ENCODE results near the gene LEFTY2.

The LEFTY2 gene

GRCh38 chr1:225918280-225918679 is 22.7 kb downstream of the LEFTY2 start:
- no peak overlapping the region for H3K27ac ChIP-seq (replicated peaks)

GRCh38 chr1:225917536-225917935 is 23.5 kb downstream of the LEFTY2 start:
- no peaks in the 10 kb centered on the region for H3K27me3 ChIP-seq (ENCODE audit: insufficient read depth, poor library complexity, severe bottlenecking)
- no peak overlapping the region for H3K4me3 ChIP-seq (replicated peaks; ENCODE audit: insufficient read depth, low read length)
- no peak overlapping the region for H3K27ac ChIP-seq (replicated peaks)
- no peak for DNase-seq (ENCODE audit: low read depth in 1 of 2, low spot score in 1 of 2)
- no peak for TF ChIP-seq CTCF (IDR thresholded peaks at IDR 0.05; ENCODE audit: insufficient read depth, low read length)
- TF ChIP-seq SPI1 (IDR thresholded peaks at IDR 0.05; ENCODE audit: borderline replicate concordance, low read depth) = no peak
- TF ChIP-seq POLR2AphosphoS5 (IDR thresholded peaks at IDR 0.05; ENCODE audit: low read depth) = no peak
- TF ChIP-seq, protein P1, sequence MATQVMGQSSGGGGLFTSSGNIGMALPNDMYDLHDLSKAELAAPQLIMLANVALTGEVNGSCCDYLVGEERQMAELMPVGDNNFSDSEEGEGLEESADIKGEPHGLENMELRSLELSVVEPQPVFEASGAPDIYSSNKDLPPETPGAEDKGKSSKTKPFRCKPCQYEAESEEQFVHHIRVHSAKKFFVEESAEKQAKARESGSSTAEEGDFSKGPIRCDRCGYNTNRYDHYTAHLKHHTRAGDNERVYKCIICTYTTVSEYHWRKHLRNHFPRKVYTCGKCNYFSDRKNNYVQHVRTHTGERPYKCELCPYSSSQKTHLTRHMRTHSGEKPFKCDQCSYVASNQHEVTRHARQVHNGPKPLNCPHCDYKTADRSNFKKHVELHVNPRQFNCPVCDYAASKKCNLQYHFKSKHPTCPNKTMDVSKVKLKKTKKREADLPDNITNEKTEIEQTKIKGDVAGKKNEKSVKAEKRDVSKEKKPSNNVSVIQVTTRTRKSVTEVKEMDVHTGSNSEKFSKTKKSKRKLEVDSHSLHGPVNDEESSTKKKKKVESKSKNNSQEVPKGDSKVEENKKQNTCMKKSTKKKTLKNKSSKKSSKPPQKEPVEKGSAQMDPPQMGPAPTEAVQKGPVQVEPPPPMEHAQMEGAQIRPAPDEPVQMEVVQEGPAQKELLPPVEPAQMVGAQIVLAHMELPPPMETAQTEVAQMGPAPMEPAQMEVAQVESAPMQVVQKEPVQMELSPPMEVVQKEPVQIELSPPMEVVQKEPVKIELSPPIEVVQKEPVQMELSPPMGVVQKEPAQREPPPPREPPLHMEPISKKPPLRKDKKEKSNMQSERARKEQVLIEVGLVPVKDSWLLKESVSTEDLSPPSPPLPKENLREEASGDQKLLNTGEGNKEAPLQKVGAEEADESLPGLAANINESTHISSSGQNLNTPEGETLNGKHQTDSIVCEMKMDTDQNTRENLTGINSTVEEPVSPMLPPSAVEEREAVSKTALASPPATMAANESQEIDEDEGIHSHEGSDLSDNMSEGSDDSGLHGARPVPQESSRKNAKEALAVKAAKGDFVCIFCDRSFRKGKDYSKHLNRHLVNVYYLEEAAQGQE (IDR thresholded peaks at IDR 0.05; ENCODE audit: insufficient replicate concordance, low read depth) = no peak
- TF ChIP-seq GABPA (IDR thresholded peaks at IDR 0.05; ENCODE audit: low read depth) = no peak

More at GRCh38 chr1:225918280-225918679, 22.7 kb downstream of the LEFTY2 start:
- no peak for TF ChIP-seq POLR2AphosphoS5 (IDR thresholded peaks at IDR 0.05; ENCODE audit: low read depth)
- TF ChIP-seq GABPA (IDR thresholded peaks at IDR 0.05; ENCODE audit: low read depth) = no peak
- TF ChIP-seq, protein P1 (IDR thresholded peaks at IDR 0.05; ENCODE audit: insufficient replicate concordance, low read depth) = no peak
- no peak for TF ChIP-seq SPI1 (IDR thresholded peaks at IDR 0.05; ENCODE audit: borderline replicate concordance, low read depth)
- no peak for TF ChIP-seq CTCF (IDR thresholded peaks at IDR 0.05; ENCODE audit: insufficient read depth, low read length)
- Histone ChIP-seq H3K4me3 (replicated peaks; ENCODE audit: insufficient read depth, low read length) (no peak overlapping the region), H3K27me3 (ENCODE audit: insufficient read depth, poor library complexity, severe bottlenecking) (no peaks in the 10 kb centered on the region)
- no peak for DNase-seq (ENCODE audit: low read depth in 1 of 2, low spot score in 1 of 2)

GRCh38 chr1:225917101-225917500 is 23.9 kb downstream of the LEFTY2 start:
- no peaks in the 10 kb centered on the region for H3K27me3 ChIP-seq (ENCODE audit: insufficient read depth, poor library complexity, severe bottlenecking)
- no peak for DNase-seq (ENCODE audit: low read depth in 1 of 2, low spot score in 1 of 2)
- H3K4me3 ChIP-seq (replicated peaks; ENCODE audit: insufficient read depth, low read length) = no peak overlapping the region
- no peak overlapping the region for H3K27ac ChIP-seq (replicated peaks)
- TF ChIP-seq, protein P1 (IDR thresholded peaks at IDR 0.05; ENCODE audit: insufficient replicate concordance, low read depth) = no peak
- TF ChIP-seq GABPA (IDR thresholded peaks at IDR 0.05; ENCODE audit: low read depth) = no peak
- no peak for TF ChIP-seq CTCF (IDR thresholded peaks at IDR 0.05; ENCODE audit: insufficient read depth, low read length)
- TF ChIP-seq POLR2AphosphoS5 (IDR thresholded peaks at IDR 0.05; ENCODE audit: low read depth) = no peak
- no peak for TF ChIP-seq SPI1 (IDR thresholded peaks at IDR 0.05; ENCODE audit: borderline replicate concordance, low read depth)
